Fibroblast of lung (primary cell): ENCODE data around the gene SLC66A2.

Experiments used
- CTCF ChIP-seq, 2 donors: IDR thresholded peaks in 1 of 2; conservative IDR thresholded peaks in 1 of 2; 1 replicate in 1 of 2; 2 replicates in 1 of 2; pipeline ENCODE4 v1.5.1; 2011 to 2012; ENCODE audit warnings: low read length in 2 of 2, control low read depth in 1 of 2, inconsistent platforms in 1 of 2, low read depth in 1 of 2, mild to moderate bottlenecking in 1 of 2
- EZH2 ChIP-seq: IDR thresholded peaks from 2 replicates; pipeline ENCODE4 v1.5.1; 2012; ENCODE audit warnings: low read length, control low read depth, mild to moderate bottlenecking; ENCODE audit errors: missing control alignments

- no peak for TF ChIP-seq CTCF (conservative IDR thresholded peaks at IDR 0.05 in 1 of 2, IDR thresholded peaks at IDR 0.05 in 1 of 2; ENCODE audit: low read depth in 1 of 2, low read length in 2 of 2)
- no peak for TF ChIP-seq EZH2
Measured at GRCh38 chr18:79972720-79973119, 21.3 kb upstream of the SLC66A2 start.
